SIG-M5 (cell line): Measurements from ENCODE around the gene SDHAF1.
"Not testable (repeated sequence)": the region's sequence is repeated elsewhere in the genome, so short reads cannot be mapped to it uniquely, and the experiment has no call there.

ENCODE experiments used
- DNase-seq: peaks from one replicate; lab custom pipeline; 2025; lab: John Stamatoyannopoulos, UW

Gene SDHAF1

GRCh38 chr19:35995048-35995993 lies at the start of gene SDHAF1:
TSS of gene SDHAF1 (plus strand) at chr19:35995188. CDS start at chr19:35995275, 87 bp downstream.
- DNase-seq: no peak

GRCh38 chr19:35946203-35946602 lies 48.8 kb upstream of the SDHAF1 start:
- DNase-seq: no peak

GRCh38 chr19:35949131-35949530 lies 45.9 kb upstream of the SDHAF1 start:
- DNase-seq: no peak

GRCh38 chr19:35955881-35956634 lies 38.9 kb upstream of the SDHAF1 start:
- DNase-seq: no peak

GRCh38 chr19:35957411-35957810 lies 37.6 kb upstream of the SDHAF1 start:
- DNase-seq: not testable (repeated sequence)

GRCh38 chr19:35958660-35959039 lies 36.3 kb upstream of the SDHAF1 start:
- no peak for DNase-seq

GRCh38 chr19:35959040-35959967 lies 35.7 kb upstream of the SDHAF1 start:
- no peak for DNase-seq

GRCh38 chr19:35959968-35960320 lies 35.0 kb upstream of the SDHAF1 start:
- DNase-seq: no peak

- no peak for DNase-seq
Observed at GRCh38 chr19:35960432-35960972, 34.5 kb upstream of the SDHAF1 start.

GRCh38 chr19:35963514-35963913 lies 31.5 kb upstream of the SDHAF1 start:
- no peak for DNase-seq

- no peak for DNase-seq
Observed at GRCh38 chr19:35966771-35967170, 28.2 kb upstream of the SDHAF1 start.

- DNase-seq: no peak
Observed at GRCh38 chr19:35973487-35973886, 21.5 kb upstream of the SDHAF1 start.

GRCh38 chr19:35975608-35976214 lies 19.3 kb upstream of the SDHAF1 start:
- no peak for DNase-seq

- DNase-seq: no peak
Observed at GRCh38 chr19:35977446-35978222, 17.4 kb upstream of the SDHAF1 start.

GRCh38 chr19:35978271-35978670 lies 16.7 kb upstream of the SDHAF1 start:
- no peak for DNase-seq

- DNase-seq: no peak
Observed at GRCh38 chr19:35978832-35979365, 16.1 kb upstream of the SDHAF1 start.

GRCh38 chr19:35980997-35981396 lies 14.0 kb upstream of the SDHAF1 start:
- DNase-seq: not testable (repeated sequence)

GRCh38 chr19:35983177-35983576 lies 11.8 kb upstream of the SDHAF1 start:
- no peak for DNase-seq

GRCh38 chr19:35986111-35986510 lies 8.9 kb upstream of the SDHAF1 start:
- no peak for DNase-seq
